Ovary (tissue), 9 donors: Measurements from ENCODE around the gene CBX2. TPM values are rescaled to one million over a fixed set of nuclear protein-coding genes. Genes with fewer than 3 reads are reported as not detected.

Experiments
- DNase-seq, 5 donors: peaks; one replicate each; pipeline ENCODE4 v3.0.0-alpha.2; 2019 to 2020
- H3K27ac ChIP-seq, 2 donors: fragments of 200-600 bp; one replicate each; pipeline versions ENCODE4 v1.5.1 to v1.8.0; 2019 to 2022
- H3K27me3 ChIP-seq: fragments of 200-600 bp; one replicate; pipeline ENCODE4 v1.8.0; 2022
- H3K36me3 ChIP-seq: fragments of 200-600 bp; sonication (generic); one replicate; pipeline ENCODE4 v1.5.1; 2019
- H3K4me1 ChIP-seq: one replicate; pipeline ENCODE4 v1.8.1; 2013; ENCODE audit warnings: mild to moderate bottlenecking, moderate library complexity; ENCODE audit not compliant: insufficient read depth
- H3K4me3 ChIP-seq: fragments of 200-600 bp; sonication (generic); one replicate; pipeline ENCODE4 v1.5.1; 2017
- H3K9me3 ChIP-seq, 2 donors: fragments of 200-600 bp in 1 of 2; sonication (generic) in 1 of 2; one replicate each; pipeline versions ENCODE4 v1.5.1 to v1.8.1; 2013 to 2019; ENCODE audit warnings: mild to moderate bottlenecking in 1 of 2, moderate library complexity in 1 of 2
- EP300 ChIP-seq: sonication (generic); formaldehyde crosslinking; IDR thresholded peaks from one replicate; pipeline ENCODE4 v1.6.1; 2017; ENCODE audit warnings: antibody characterized with exemption
- POLR2A ChIP-seq: fragments of 450-650 bp; IDR thresholded peaks from one replicate; pipeline ENCODE4 v1.6.1; 2017; ENCODE audit warnings: antibody characterized with exemption, mild to moderate bottlenecking, moderate library complexity
- WGBS, 3 donors: extraction: QIAGEN DNeasy Blood & Tissue Kit in 1 of 3; methylation state at CpG; one replicate each; pipeline versions ENCODE4 v1.1.5 to v1.1.7; 2013 to 2017; 5-methylcytosine and 5-hydroxymethylcytosine counted together
- intact Hi-C, 4 donors: fragments of 100-400 bp; cut with DNase I; formaldehyde crosslinking; loops; one replicate each; pipeline versions ENCODE4 v1.11.0 to v1.15.1; 2022 to 2023
- polyA plus RNA-seq, 2 donors: library from polyadenylated mRNA; stranded (reverse); fragments of 200-250 nt in 1 of 2; fragments of 350-450 nt in 1 of 2; fragmentation: Illumina TruSeq in 1 of 2; extraction: RNeasy Lipid Tissue Mini Kit (QIAGEN cat#74804) in 1 of 2; gene quantifications; one replicate each; pipeline ENCODE4 v1.2.3, GENCODE V29; 2013 to 2014
- total RNA-seq, 7 donors: library from RNA; depleted of rRNA in 2 of 7; stranded (reverse); fragments of >200 nt in 2 of 7; fragmentation: NEBNext Ultra II Directional in 3 of 7; extraction: Animal tissue kit (Norgen Biotek cat#: 25700) in 3 of 7; gene quantifications; one replicate each; pipeline versions ENCODE4 v1.1.0 to v1.2.4, GENCODE V29; 2016 to 2023
- TF ChIP-seq, protein P1 (sequence below), 3 donors: fragments of 450-650 bp in 2 of 3; fragments of 200-600 bp in 1 of 3; IDR thresholded peaks; one replicate each; pipeline versions ENCODE4 v1.5.1 to v1.8.0; 2016 to 2022; ENCODE audit warnings: antibody characterized with exemption in 3 of 3, mild to moderate bottlenecking in 1 of 3
- donor health status: DM: no; HTN: no; CAD: no; lungs with moderate emphysema.
- donor health status: DM: no; HTN: no; CAD: no.
- donor health status: Bipolar disorder and iron deficiency.
- donor health status: DM: yes; HTN: yes; CAD: no.
- donor health status: DM: no; HTN: no; CAD: no.
- donor health status: DM: yes; HTN: yes; CAD: no.

CBX2 gene
- total and polyA plus RNA-seq, 9 donors, result 0.92 to 5.7 (median 4.7) TPM

DNA sequence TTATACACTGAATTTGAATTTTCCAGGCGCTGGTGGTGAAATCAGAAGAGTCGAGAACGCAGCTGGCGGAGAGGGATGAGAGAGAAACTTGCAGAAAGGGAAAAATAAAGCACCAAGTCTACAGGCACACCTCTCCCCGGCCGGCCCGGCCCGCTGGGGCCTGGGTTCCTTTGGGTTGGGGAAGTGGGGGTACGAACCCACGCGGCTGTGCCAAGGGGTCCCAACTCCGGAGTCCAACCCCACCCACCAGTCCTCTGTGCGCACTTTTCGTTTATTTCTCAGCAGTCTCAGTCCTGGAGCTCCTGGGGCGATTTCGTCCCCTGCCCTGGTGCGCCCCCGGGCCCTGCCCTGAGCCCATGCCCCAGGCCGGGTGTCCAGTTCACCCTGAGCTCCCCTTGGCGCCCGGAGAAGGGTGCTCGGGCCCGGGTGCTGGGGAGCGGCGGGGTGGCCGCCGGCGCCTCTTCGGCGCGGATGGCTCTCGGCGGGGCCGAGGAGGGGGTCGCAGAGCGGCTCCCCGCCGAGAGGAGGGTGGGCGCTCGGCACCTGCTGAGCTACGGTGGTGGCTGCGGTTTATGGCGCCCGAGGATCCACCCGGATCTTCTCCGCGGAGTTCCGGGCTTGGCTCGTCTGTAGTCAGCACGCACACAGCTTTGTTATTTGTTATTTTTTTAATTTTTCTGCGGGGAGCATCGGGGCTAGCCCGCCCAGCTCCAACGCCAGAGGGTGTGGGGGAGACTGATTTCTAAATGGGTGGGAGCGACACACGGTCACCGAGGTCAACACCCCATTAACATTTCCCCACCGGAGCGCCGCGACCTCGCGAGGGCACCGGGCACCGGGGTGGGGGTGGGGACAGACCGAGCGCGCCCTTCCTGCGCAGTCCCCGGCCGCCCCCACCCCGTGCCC, 34.7 kb downstream of the CBX2 start:
- Histone ChIP-seq H3K27ac (no peak overlapping the region), H3K27me3 (peaks cover 37% of the 10 kb centered on the region), H3K4me3 (no peak overlapping the region), H3K9me3 (no peaks in the 10 kb centered on the region), H3K4me1 (no peaks in the 10 kb centered on the region), H3K36me3 (no peaks in the 10 kb centered on the region)
- 3 to 5% (median 3%) methylated on average over 53 to 72 of the region's 72 CpGs for WGBS, 3 donors
- intact Hi-C loops, result loop anchor here in 1 of 4 donors (2.0 kb wide), 1 partner anchor 14 kb away; no protein-coding TSS in a partner anchor
- TF ChIP-seq, protein P1, sequence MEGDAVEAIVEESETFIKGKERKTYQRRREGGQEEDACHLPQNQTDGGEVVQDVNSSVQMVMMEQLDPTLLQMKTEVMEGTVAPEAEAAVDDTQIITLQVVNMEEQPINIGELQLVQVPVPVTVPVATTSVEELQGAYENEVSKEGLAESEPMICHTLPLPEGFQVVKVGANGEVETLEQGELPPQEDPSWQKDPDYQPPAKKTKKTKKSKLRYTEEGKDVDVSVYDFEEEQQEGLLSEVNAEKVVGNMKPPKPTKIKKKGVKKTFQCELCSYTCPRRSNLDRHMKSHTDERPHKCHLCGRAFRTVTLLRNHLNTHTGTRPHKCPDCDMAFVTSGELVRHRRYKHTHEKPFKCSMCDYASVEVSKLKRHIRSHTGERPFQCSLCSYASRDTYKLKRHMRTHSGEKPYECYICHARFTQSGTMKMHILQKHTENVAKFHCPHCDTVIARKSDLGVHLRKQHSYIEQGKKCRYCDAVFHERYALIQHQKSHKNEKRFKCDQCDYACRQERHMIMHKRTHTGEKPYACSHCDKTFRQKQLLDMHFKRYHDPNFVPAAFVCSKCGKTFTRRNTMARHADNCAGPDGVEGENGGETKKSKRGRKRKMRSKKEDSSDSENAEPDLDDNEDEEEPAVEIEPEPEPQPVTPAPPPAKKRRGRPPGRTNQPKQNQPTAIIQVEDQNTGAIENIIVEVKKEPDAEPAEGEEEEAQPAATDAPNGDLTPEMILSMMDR (IDR thresholded peaks at IDR 0.05), result no peak
- TF ChIP-seq EP300 (no peak), POLR2A (no peak)
- no peak for DNase-seq

DNA sequence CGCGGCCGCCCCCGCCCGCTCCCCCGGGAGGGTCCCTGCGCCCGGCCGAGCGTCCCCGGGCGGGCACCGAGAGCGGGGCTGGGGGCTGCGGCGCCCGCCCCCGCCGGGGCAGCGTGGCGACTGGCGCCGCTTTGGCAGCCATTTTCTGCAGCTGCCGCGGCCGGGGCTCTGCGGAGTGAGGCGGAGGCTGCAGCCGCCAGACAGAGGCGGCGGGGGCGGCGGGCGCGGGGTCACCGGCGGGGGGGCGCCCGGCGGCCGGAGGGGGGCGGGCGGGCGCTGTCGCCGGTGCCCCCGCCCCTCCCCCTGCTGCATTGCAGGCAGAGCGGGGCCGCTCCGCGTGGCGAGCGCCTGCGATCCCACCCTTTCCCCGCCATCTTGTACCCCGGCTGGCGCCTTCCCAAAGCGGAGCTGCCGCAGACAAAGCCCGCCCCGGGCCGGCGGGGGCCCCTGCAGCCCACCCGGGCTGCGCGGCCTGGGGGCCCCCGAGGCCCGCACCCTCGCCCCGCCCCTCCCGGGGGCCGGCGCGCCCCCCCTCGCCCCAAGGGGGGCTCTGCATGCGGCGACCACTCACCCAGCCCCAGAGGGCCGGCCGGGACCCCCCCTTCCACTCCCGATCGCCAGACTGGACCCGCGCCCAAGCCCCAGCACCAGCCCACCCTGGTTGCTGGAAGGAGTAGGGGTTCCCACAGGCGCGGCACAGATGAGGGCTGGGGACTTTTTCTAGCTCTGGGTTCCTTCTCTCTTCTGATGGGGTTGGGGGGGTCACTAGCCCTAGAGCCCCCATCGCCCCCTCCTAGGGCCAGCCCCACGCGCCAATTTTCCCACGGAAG, 35.6 kb downstream of the CBX2 start:
- no peaks in the 10 kb centered on the region for H3K4me1 ChIP-seq
- 1 to 3% (median 3%) methylated on average over 17 to 89 of the region's 89 CpGs for WGBS, 3 donors

DNA sequence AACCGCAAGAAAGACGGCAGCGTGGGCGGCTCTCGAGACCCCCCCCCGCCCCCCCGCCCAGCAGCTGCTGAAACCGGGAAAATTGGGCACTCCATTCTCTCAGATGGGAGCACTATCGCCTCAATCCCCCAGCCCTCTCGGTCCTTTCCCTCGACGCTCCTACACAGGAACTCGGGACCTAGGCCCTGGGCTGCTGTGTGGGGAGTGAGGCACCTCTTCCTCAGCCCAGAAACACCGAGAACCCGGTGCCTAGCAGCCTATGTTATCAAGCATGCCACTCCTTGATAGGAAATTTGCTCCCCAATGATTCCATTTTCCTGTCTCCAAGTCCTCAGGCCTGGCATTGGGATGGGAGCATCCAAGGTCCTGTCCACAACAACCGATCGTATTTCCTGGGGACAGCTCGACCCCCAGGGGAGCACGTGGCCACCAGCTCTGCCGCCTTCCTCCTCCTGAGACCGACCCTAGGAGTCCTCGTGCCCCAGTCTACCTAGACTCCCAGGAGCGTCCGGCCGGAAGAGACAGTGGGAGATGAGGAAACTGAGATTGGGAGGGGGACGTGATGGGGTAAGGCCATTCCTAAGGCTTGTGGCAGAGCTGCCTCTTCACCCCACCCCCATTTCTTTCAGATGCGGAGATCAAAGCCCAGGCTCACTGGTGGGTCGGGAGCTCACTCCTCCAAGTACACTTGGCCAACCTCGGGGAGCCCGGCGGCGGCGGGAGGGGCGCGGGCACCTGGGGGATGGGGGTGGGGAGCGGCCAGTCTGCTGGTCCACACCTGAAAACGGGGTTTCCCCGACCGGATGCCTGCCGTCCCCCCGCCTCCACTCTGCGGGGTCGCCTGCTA, 36.4 kb downstream of the CBX2 start:
- DNase-seq, result no peak
- H3K36me3 ChIP-seq, result no peaks in the 10 kb centered on the region
- TF ChIP-seq, protein P1 (IDR thresholded peaks at IDR 0.05), result no peak
- H3K4me1 ChIP-seq, result no peaks in the 10 kb centered on the region
- no peak overlapping the region for H3K4me3 ChIP-seq
- peaks cover 29% of the 10 kb centered on the region for H3K27me3 ChIP-seq
- H3K9me3 ChIP-seq, result no peaks in the 10 kb centered on the region
- H3K27ac ChIP-seq, result no peak overlapping the region
- 11 to 19% (median 11%) methylated on average over 42 to 43 of the region's 43 CpGs for WGBS, 3 donors
- intact Hi-C loops, result no loop called here

More for the DNA sequence above, 35.6 kb downstream of the CBX2 start:
- Histone ChIP-seq H3K36me3 (no peaks in the 10 kb centered on the region), H3K27me3 (peaks cover 29% of the 10 kb centered on the region), H3K4me3 (peak overlapping the region; percentile 2), H3K9me3 (no peaks in the 10 kb centered on the region), H3K27ac (no peak overlapping the region)
- intact Hi-C loops, result loop anchor here in 1 of 4 donors (2.0 kb wide), 1 partner anchor 15 kb away; no protein-coding TSS in a partner anchor
- peak in 2 of 5 donors; percentile 43 to 49 for DNase-seq
- TF ChIP-seq, protein P1 (IDR thresholded peaks at IDR 0.05), result no peak
- TF ChIP-seq EP300 (no peak), POLR2A (no peak)
